Fibroblast of villous mesenchyme (primary cell): ENCODE data around the gene KIRREL3. TPM values are rescaled to one million over a fixed set of nuclear protein-coding genes. Genes with fewer than 3 reads are reported as not detected.
A peak's percentile ranks its signal among the peaks of the same experiment; 100 is the strongest.

Experiments
- DNase-seq: peaks from one replicate; pipeline ENCODE4 v3.0.0-alpha.2; 2010; ENCODE audit warnings: low read depth
- H3K4me3 ChIP-seq: 2 replicates; pipeline ENCODE4 v1.5.1; 2011; ENCODE audit warnings: low read depth, mild to moderate bottlenecking, low read length
- total RNA-seq: library from RNA; depleted of rRNA; stranded (reverse); fragments of >200 nt; gene quantifications from 2 replicates; pipeline ENCODE4 v1.2.3, GENCODE V29; 2012
- TF ChIP-seq, protein P1 (sequence below): IDR thresholded peaks from 2 replicates; pipeline ENCODE4 v1.5.1; 2012; ENCODE audit warnings: low read depth, mild to moderate bottlenecking, low read length; ENCODE audit not compliant: insufficient read depth

KIRREL3 gene
- total RNA-seq, 1 donor, result 9.9 TPM

DNA sequence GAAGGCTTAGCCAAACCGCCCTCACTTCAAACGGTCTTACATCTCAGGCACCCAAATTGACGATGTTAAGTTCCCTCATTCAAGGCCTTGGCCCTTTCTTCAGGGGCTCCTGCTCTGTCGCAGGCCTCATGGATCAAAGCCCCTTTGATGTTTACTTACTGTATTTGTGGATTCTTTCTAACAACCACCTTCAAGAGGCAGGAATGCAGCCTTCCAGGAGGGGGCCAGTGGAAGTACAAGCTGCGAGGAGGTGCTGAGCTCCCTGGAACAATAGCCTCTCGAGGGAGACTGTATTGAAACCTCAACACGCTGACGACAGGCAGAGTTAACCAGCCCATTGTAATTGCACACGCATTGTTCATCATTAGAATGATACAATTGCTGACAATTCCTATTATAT, 436.0 kb downstream of the KIRREL3 start:
- no peak for DNase-seq
- no peak overlapping the region for H3K4me3 ChIP-seq
- TF ChIP-seq, protein P1, sequence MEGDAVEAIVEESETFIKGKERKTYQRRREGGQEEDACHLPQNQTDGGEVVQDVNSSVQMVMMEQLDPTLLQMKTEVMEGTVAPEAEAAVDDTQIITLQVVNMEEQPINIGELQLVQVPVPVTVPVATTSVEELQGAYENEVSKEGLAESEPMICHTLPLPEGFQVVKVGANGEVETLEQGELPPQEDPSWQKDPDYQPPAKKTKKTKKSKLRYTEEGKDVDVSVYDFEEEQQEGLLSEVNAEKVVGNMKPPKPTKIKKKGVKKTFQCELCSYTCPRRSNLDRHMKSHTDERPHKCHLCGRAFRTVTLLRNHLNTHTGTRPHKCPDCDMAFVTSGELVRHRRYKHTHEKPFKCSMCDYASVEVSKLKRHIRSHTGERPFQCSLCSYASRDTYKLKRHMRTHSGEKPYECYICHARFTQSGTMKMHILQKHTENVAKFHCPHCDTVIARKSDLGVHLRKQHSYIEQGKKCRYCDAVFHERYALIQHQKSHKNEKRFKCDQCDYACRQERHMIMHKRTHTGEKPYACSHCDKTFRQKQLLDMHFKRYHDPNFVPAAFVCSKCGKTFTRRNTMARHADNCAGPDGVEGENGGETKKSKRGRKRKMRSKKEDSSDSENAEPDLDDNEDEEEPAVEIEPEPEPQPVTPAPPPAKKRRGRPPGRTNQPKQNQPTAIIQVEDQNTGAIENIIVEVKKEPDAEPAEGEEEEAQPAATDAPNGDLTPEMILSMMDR, result no peak

- TF ChIP-seq, protein P1, result no peak
- peak; percentile 60 for DNase-seq
- H3K4me3 ChIP-seq, result no peak overlapping the region
These were observed 439.2 kb downstream of the KIRREL3 start for GRCh38 chr11:126561327-126561893.

DNA sequence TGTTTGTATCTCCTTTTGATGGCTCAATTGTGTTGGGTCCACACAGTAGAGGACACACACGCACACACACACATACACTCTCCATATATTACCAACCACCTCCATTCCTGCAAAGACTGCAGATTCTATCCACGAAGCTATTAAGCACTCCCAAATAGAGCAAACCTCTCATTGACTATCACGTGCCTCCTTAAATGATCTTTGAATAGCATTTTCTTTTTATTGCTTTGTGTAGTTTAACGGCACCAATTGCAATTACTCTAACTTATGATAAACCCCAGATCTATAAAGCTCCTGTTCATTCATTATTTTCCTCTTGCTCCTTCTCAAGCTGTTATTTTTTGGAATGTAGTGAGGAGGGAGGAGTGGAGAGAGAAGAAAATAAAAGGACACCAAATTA, 440.3 kb downstream of the KIRREL3 start:
- TF ChIP-seq, protein P1, result no peak
- no peak for DNase-seq

GRCh38 chr11:126548581-126549550, 451.7 kb downstream of the KIRREL3 start:
- DNase-seq, result no peak
- no peak overlapping the region for H3K4me3 ChIP-seq
- TF ChIP-seq, protein P1, result no peak

More for the DNA sequence above, 440.3 kb downstream of the KIRREL3 start:
- no peak overlapping the region for H3K4me3 ChIP-seq

DNA sequence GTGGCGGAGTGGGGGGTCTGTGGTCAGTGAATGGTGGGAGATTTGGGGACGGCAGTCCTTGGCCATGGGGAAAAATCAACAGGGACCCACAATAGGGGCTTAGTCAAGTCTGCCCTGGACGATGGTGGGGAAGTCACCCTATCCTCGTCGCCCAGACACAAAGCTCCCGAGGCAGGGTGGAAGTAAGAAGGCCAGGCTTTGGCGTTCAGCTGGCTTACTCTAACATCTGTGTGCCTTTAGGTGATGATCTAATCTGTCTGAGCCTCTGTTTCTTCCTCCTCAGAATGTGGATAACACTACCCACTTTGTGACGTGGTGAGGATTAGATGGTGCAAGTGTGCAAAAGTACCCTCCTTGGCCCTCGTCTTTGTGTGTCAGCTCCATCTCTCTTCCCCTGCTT, 452.9 kb downstream of the KIRREL3 start:
- H3K4me3 ChIP-seq, result no peak overlapping the region
- no peak for DNase-seq
- TF ChIP-seq, protein P1, result no peak

DNA sequence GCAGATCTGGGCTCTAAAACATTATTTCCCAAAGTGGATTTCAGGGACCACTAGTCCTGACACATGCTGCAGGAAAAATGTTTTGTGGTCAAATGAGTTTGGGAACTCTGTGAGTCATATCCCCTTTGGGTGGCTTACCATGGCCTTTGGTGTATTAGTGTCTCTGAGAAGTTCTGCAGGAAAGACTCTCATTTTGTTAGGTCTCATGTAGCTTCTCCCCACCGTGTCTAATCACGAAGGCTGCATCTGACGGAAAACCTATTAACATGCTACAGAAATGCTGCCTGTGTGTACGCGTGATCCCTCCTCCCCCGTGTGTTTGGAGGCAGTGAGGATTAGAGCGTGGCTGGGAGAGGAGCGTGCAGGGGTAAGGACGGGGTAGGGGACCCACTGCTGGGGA, 453.4 kb downstream of the KIRREL3 start:
- no peak overlapping the region for H3K4me3 ChIP-seq
- TF ChIP-seq, protein P1, result no peak
- DNase-seq, result peak; percentile 37
